Stimulated activated CD8-positive, alpha-beta memory T cell treated with anti-CD3 and anti-CD28 coated beads, Interleukin-7, amount 100 ng/mL, for 1 hour (primary cell): Measurements from ENCODE around the gene CACNB4.
"Not testable (repeated sequence)": the region's sequence is repeated elsewhere in the genome, so short reads cannot be mapped to it uniquely, and the experiment has no call there.

ENCODE experiments used
- DNase-seq, 2 donors: peaks; one replicate each; pipeline ENCODE4 v3.0.0-alpha.2; 2020; ENCODE audit warnings: low read depth in 2 of 2

The CACNB4 gene

GRCh38 chr2:152054593-152054992 is 44.3 kb downstream of the CACNB4 start:
- DNase-seq, result no peak

GRCh38 chr2:152051436-152051835 is 47.4 kb downstream of the CACNB4 start:
- no peak for DNase-seq

- no peak for DNase-seq
These were observed 47.9 kb downstream of the CACNB4 start for GRCh38 chr2:152050915-152051314.

GRCh38 chr2:152050341-152050740 is 48.5 kb downstream of the CACNB4 start:
- no peak for DNase-seq

GRCh38 chr2:152049541-152049940 is 49.3 kb downstream of the CACNB4 start:
- no peak for DNase-seq

- DNase-seq, result no peak
These were observed 50.9 kb downstream of the CACNB4 start for GRCh38 chr2:152047824-152048471.

- DNase-seq, result no peak
These were observed 51.9 kb downstream of the CACNB4 start for GRCh38 chr2:152046940-152047339.

GRCh38 chr2:152042636-152043615 is 55.9 kb downstream of the CACNB4 start:
- no peak for DNase-seq

GRCh38 chr2:152038441-152038958 is 60.3 kb downstream of the CACNB4 start:
- DNase-seq, result no peak

- no peak for DNase-seq
These were observed 61.0 kb downstream of the CACNB4 start for GRCh38 chr2:152037743-152038435.

- DNase-seq, result peak; percentile 20 to 26
These were observed 62.0 kb downstream of the CACNB4 start for GRCh38 chr2:152036611-152037469.

GRCh38 chr2:152034257-152034801 is 64.5 kb downstream of the CACNB4 start:
- no peak for DNase-seq

- no peak for DNase-seq
These were observed 65.6 kb downstream of the CACNB4 start for GRCh38 chr2:152033011-152033925.

GRCh38 chr2:152031747-152032306 is 67.0 kb downstream of the CACNB4 start:
- DNase-seq, result no peak

GRCh38 chr2:152030596-152031328 is 68.1 kb downstream of the CACNB4 start:
- DNase-seq, result not testable (repeated sequence)

- DNase-seq, result no peak
These were observed 70.5 kb downstream of the CACNB4 start for GRCh38 chr2:152028182-152028862.

- peak; percentile 42 to 58 for DNase-seq
These were observed 73.1 kb downstream of the CACNB4 start for GRCh38 chr2:152025678-152026287.

GRCh38 chr2:152024477-152024876 is 74.4 kb downstream of the CACNB4 start:
- DNase-seq, result no peak
